ENCODE measurements around the gene P2RX4. TPM values are rescaled to one million over a fixed set of nuclear protein-coding genes. Genes with fewer than 3 reads are reported as not detected.

The P2RX4 gene
- total RNA-seq, 1 donor from 2014 or later: 20.7 TPM

- Mint-ChIP-seq H3K4me3 (ENCODE audit: unreplicated experiment) (no peak overlapping the region), H3K9me3 (ENCODE audit: low read depth) (no peaks in the 10 kb centered on the region), H3K27me3 (ENCODE audit: low read depth) (no peaks in the 10 kb centered on the region), H3K4me1 (ENCODE audit: low read depth) (peaks cover 12% of the 10 kb centered on the region), H3K27ac (ENCODE audit: unreplicated experiment) (no peak overlapping the region), H3K36me3 (ENCODE audit: low read depth) (peaks cover 1% of the 10 kb centered on the region)
- DNase-seq (ENCODE audit: low spot score): no peak
- no peak for TF ChIP-seq CTCF (IDR thresholded peaks at IDR 0.05)
Observed at GRCh38 chr12:121217063-121217462, 7.1 kb downstream of the P2RX4 start.

GRCh38 chr12:121217761-121218160 lies 7.8 kb downstream of the P2RX4 start:
- TF ChIP-seq CTCF (IDR thresholded peaks at IDR 0.05): no peak
- H3K9me3 Mint-ChIP-seq (ENCODE audit: low read depth): no peaks in the 10 kb centered on the region
- peaks cover 3% of the 10 kb centered on the region for H3K36me3 Mint-ChIP-seq (ENCODE audit: low read depth)
- no peak for DNase-seq (ENCODE audit: low spot score)
- H3K4me3 Mint-ChIP-seq (ENCODE audit: unreplicated experiment): no peak overlapping the region
- H3K27ac Mint-ChIP-seq (ENCODE audit: unreplicated experiment): no peak overlapping the region
- H3K4me1 Mint-ChIP-seq (ENCODE audit: low read depth): peaks cover 12% of the 10 kb centered on the region
- H3K27me3 Mint-ChIP-seq (ENCODE audit: low read depth): no peaks in the 10 kb centered on the region

- Mint-ChIP-seq H3K36me3 (ENCODE audit: low read depth) (peaks cover 4% of the 10 kb centered on the region), H3K4me3 (ENCODE audit: unreplicated experiment) (no peak overlapping the region), H3K4me1 (ENCODE audit: low read depth) (peaks cover 12% of the 10 kb centered on the region), H3K27me3 (ENCODE audit: low read depth) (no peaks in the 10 kb centered on the region), H3K27ac (ENCODE audit: unreplicated experiment) (no peak overlapping the region), H3K9me3 (ENCODE audit: low read depth) (no peaks in the 10 kb centered on the region)
- no peak for DNase-seq (ENCODE audit: low spot score)
- TF ChIP-seq CTCF (IDR thresholded peaks at IDR 0.05): no peak
Observed at GRCh38 chr12:121218588-121219352, 8.8 kb downstream of the P2RX4 start.

- Mint-ChIP-seq H3K27me3 (ENCODE audit: low read depth) (no peaks in the 10 kb centered on the region), H3K27ac (ENCODE audit: unreplicated experiment) (no peak overlapping the region), H3K36me3 (ENCODE audit: low read depth) (peaks cover 4% of the 10 kb centered on the region), H3K9me3 (ENCODE audit: low read depth) (no peaks in the 10 kb centered on the region), H3K4me3 (ENCODE audit: unreplicated experiment) (no peak overlapping the region), H3K4me1 (ENCODE audit: low read depth) (peaks cover 8% of the 10 kb centered on the region)
- no peak for DNase-seq (ENCODE audit: low spot score)
- TF ChIP-seq CTCF (IDR thresholded peaks at IDR 0.05): no peak
Observed at GRCh38 chr12:121219353-121219986, 9.5 kb downstream of the P2RX4 start.

GRCh38 chr12:121222847-121223246 lies 12.9 kb downstream of the P2RX4 start:
- no peaks in the 10 kb centered on the region for H3K9me3 Mint-ChIP-seq (ENCODE audit: low read depth)
- H3K36me3 Mint-ChIP-seq (ENCODE audit: low read depth): peaks cover 4% of the 10 kb centered on the region
- no peaks in the 10 kb centered on the region for H3K4me1 Mint-ChIP-seq (ENCODE audit: low read depth)
- no peaks in the 10 kb centered on the region for H3K27me3 Mint-ChIP-seq (ENCODE audit: low read depth)
- no peak for DNase-seq (ENCODE audit: low spot score)
- H3K4me3 Mint-ChIP-seq (ENCODE audit: unreplicated experiment): no peak overlapping the region
- no peak overlapping the region for H3K27ac Mint-ChIP-seq (ENCODE audit: unreplicated experiment)
- no peak for TF ChIP-seq CTCF (IDR thresholded peaks at IDR 0.05)
